Erythroblast (primary cell): Measurements from ENCODE around the gene WNK1.

Source experiments
- DNase-seq, 2 experiments: peaks; one replicate each; lab custom pipeline; 2025; lab: John Stamatoyannopoulos, UW
- GATA1 ChIP-seq: IDR thresholded peaks from 2 replicates; pipeline ENCODE4 v1.6.1; 2011; ENCODE audit warnings: low read depth, mild to moderate bottlenecking, control low read depth, low read length, moderate library complexity
- POLR2A ChIP-seq: IDR thresholded peaks from 2 replicates; pipeline ENCODE4 v1.6.1; 2011; ENCODE audit warnings: mild to moderate bottlenecking, low read length

The WNK1 gene

GRCh38 chr12:862303-862911, 110.0 kb downstream of the WNK1 start:
- no peak for TF ChIP-seq GATA1
- TF ChIP-seq POLR2A = no peak
- no peak for DNase-seq

- no peak for DNase-seq
- no peak for TF ChIP-seq GATA1
- no peak for TF ChIP-seq POLR2A
These were observed 110.9 kb downstream of the WNK1 start for GRCh38 chr12:863285-863684.

- no peak for TF ChIP-seq GATA1
- TF ChIP-seq POLR2A = no peak
These were observed 113.2 kb downstream of the WNK1 start for GRCh38 chr12:865614-866013.

GRCh38 chr12:867905-868304, 115.5 kb downstream of the WNK1 start:
- TF ChIP-seq GATA1 = no peak
- no peak for TF ChIP-seq POLR2A
- peak in 1 of 2 experiments; percentile 14 for DNase-seq

More at GRCh38 chr12:865614-866013, 113.2 kb downstream of the WNK1 start:
- DNase-seq = no peak

- no peak for DNase-seq
- no peak for TF ChIP-seq POLR2A
- no peak for TF ChIP-seq GATA1
These were observed 116.3 kb downstream of the WNK1 start for GRCh38 chr12:868722-869121.

GRCh38 chr12:870378-870777, 118.0 kb downstream of the WNK1 start:
- no peak for TF ChIP-seq POLR2A
- no peak for TF ChIP-seq GATA1
- no peak for DNase-seq

- TF ChIP-seq GATA1 (no peak), POLR2A (no peak)
These were observed 121.6 kb downstream of the WNK1 start for GRCh38 chr12:873954-874353.

GRCh38 chr12:879641-880040, 127.3 kb downstream of the WNK1 start:
- TF ChIP-seq GATA1 = no peak
- no peak for DNase-seq

More at GRCh38 chr12:873954-874353, 121.6 kb downstream of the WNK1 start:
- DNase-seq = peak in 1 of 2 experiments; percentile 32

GRCh38 chr12:880656-881055, 128.3 kb downstream of the WNK1 start:
- TF ChIP-seq GATA1 (no peak), POLR2A (no peak)
- no peak for DNase-seq

GRCh38 chr12:884746-885414, 132.5 kb downstream of the WNK1 start:
- TF ChIP-seq POLR2A (no peak), GATA1 (no peak)
- DNase-seq = no peak

GRCh38 chr12:885701-886100, 133.3 kb downstream of the WNK1 start:
- DNase-seq = no peak
- no peak for TF ChIP-seq POLR2A

GRCh38 chr12:886206-886605, 133.8 kb downstream of the WNK1 start:
- no peak for DNase-seq
- no peak for TF ChIP-seq GATA1
- no peak for TF ChIP-seq POLR2A

- TF ChIP-seq GATA1 (no peak), POLR2A (no peak)
- peak in 1 of 2 experiments; percentile 20 for DNase-seq
These were observed 141.8 kb downstream of the WNK1 start for GRCh38 chr12:894226-894625.

GRCh38 chr12:896031-896430, 143.7 kb downstream of the WNK1 start:
- TF ChIP-seq POLR2A (no peak), GATA1 (no peak)
- no peak for DNase-seq

GRCh38 chr12:897386-897785, 145.0 kb downstream of the WNK1 start:
- TF ChIP-seq GATA1 (no peak), POLR2A (no peak)
- no peak for DNase-seq
